CD4-positive, alpha-beta T cell treated with Interleukin-21 for 1 hour (primary cell): ENCODE measurements around the gene GPX1.
"Not testable (repeated sequence)": the region's sequence is repeated elsewhere in the genome, so short reads cannot be mapped to it uniquely, and the experiment has no call there.

Source experiments
- DNase-seq: peaks from one replicate; pipeline ENCODE4 v3.0.0-alpha.2; 2020

The GPX1 gene

DNA sequence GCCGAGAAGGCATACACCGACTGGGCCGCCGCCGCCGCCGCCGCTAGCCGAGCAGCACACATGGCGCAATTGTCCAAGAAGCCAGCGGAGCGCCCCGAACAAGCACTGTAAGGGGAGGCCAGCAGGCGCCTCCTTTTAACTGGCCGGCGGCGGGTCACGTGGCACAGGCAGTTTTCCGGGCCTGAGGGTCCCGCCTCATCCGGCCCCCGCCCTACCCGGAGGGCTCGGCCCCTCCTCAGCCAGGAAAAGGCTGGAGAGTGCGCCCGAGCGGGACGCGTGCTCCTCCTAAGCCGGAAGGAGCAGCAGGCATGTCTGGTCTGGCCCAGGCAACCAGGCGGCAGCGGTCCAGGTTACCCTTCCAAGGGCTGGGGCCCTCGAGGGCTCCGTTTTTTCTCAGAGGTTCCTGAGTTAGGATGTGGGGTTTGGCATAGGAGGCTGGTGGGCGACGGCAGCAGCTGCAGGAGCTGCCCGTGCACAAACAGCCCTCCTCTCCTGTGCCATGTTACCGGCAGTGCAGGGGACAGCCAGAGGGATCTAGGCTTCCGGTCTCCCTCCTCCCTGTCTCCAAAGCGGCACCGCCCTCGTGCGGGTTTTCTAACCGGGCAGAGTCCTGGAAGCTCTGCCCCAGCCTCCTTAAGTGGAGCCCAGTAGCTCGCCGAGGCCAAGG lies at the start of gene GPX1:
Gene GPX1, minus strand, starts transcription at position 137 of the 667 bp plus-strand sequence. Its CDS starts 75 bp downstream, at position 62.
- peak; percentile 85 for DNase-seq

DNA sequence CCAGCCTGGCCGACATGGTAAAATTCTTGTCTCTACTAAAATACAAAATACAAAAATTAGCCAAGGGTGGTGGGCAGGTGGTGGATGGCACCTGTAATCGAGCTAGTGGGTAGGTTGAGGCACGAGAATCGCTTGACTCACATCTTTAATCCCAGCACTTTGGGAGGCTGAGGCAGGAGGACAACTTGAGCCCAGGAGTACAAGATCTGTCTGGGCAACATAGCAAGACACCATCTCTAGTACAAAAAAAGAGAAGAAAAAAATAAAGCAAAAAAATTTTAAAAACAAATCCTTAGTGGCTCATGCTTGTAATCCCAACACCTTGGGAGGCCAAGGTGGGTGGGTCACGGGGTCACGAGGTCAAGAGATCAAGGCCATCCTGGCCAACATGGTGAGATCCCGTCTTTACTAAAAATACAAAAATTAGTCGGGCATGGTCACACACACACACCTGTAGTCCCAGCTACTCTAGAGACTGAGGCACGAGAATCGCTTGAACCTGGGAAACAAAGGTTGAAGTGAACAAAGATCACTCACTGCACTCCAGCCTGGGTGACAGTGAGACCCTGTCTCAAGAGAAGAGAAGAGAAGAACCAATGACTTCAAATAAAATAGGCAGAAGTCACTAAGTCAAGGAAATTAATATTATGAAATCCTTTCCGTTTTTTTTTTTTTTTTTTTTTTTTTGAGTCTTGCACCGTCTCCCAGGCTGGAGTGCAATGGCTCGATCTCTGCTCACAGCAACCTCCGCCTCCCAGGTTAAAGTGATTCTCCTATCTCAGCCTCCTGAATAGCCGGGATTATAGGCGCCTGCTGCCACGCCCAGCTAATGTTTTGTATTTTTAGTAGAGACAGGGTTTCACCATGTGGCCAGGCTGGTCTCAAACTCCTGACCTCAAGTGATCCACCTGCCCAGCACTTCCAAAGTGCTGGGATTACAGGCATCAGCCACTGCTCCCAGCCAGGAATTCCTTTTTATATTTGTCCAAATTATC lies 48.7 kb upstream of the GPX1 start:
- DNase-seq = no peak

DNA sequence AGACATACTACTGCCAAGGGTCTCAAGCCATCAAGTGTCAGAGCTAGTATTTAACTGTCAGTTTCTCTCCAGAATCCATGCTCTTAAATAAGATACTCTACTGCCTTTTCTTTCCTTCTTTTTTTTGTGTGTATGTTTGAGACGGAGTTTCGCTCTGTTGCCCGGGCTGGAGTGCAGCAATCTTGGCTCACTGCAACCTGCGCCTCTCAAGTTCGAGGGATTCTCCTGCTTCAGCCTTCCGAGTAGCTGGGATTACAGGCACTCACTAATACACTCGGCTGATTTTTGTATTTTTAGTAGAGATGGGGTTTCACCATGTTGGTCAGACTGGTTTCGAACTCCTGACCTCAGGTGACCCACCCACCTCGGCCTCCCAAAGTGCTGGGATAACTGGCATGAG lies 47.4 kb upstream of the GPX1 start:
- not testable (repeated sequence) for DNase-seq

DNA sequence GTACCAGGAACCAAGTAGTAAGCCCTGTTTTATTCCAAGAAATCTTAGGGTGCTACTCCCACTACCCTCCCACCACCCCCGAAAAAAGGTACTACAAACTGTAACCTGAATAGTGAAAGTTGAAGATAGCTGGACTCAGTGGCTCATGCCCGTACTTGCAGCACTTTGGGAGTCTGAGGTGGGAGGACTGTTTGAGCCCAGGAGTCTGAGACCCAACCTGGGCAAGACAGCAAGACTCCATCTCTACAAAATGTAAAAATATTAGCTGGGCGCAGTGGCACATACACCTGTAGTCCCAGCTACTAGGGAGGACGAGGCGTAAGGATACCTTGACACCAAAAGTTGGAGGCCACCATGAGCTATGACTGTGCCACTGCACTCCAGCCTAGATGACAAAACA lies 45.7 kb upstream of the GPX1 start:
- no peak for DNase-seq

DNA sequence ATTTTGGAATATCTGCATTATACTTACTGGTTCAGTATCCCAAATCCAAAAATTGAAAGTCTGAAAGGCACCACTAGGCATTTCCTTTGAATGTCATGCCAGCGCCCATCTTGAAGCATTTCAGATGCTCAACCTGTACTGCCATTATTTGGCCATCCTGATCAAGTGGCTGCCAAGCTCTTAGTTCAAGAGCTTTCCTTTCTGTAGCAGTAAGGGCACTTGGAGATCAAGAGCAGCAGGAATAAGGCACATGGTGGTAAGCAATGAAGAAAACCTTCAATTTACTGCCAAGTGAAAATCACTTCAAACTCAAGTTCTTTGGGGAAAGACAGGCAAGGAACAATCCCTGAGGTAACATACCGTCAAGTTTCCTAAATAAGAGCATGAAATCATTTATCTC lies 43.6 kb upstream of the GPX1 start:
- no peak for DNase-seq

DNA sequence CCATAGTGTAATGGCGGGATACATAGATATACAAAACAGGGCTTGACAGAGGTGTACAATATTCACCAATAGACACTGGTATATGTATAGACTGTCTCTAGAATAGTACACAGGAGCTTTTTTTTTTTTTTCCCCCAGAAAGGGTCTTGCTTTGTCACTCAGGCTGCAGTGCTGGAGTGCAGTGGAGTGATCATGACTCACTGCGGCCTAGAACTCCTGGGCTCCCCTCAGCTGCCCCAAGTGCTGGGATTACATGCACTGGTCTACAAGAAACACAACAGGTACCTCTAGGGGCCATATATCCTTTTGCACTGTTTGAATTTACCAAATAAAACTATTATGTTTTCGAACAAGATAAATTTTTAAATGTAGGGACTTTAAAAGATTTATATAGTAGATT lies 41.3 kb upstream of the GPX1 start:
- DNase-seq = no peak

DNA sequence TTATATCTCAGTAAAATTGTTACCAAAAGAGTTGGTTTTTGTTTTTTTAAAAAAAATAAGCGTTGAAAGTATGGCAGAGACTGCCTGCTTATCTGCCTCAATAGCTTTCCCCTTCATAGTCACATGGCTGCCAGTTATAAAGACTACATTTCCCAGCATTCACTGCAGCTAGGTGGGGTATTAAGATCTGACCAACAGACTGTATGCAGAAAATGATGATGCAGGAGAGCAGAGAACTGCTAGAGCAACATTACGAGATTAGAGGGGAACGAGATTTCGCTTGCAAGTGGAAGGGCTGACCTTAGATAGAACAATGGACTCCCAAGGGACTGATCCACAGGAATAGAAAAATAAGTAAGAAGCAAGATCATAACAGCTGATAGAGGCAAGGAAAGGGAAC lies 39.3 kb upstream of the GPX1 start:
- peak; percentile 38 for DNase-seq

DNA sequence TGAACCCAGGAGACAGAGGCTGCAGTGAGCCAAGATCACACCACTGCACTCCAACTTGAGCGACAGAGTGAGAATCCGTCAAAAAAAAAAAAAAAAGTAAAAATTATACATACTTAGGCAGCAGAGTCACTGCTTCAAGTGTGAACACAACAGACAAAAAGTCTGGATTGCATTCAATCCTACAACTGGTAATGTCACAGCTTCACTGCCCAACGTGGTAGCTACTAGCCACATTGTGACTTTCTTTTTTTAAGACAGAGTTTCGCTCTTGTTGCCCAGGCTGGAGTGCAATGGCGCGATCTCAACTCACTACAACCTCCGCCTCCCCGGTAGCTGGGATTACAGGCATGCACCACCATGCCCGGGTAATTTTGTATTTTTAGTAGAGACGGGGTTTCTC lies 33.2 kb upstream of the GPX1 start:
- DNase-seq = not testable (repeated sequence)

DNA sequence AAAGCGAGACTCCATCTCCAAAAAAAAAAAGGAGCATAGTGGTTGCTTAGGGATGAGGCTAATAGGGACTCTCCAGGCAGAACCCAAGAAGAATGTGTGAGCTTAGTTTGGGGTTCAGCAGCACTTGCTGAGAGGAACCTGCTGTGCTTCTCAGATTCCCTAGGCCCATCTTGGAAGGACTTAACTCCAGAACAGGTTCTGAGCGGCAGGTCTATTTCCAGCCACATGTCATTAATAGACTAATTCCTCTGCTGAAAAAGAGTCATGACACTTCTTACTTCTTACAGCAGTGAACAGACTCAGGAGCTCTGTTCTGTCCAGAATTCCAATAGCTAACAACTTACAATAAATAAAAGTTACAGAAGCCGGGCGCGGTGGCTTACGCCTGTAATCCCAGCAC lies 31.1 kb upstream of the GPX1 start:
- no peak for DNase-seq

DNA sequence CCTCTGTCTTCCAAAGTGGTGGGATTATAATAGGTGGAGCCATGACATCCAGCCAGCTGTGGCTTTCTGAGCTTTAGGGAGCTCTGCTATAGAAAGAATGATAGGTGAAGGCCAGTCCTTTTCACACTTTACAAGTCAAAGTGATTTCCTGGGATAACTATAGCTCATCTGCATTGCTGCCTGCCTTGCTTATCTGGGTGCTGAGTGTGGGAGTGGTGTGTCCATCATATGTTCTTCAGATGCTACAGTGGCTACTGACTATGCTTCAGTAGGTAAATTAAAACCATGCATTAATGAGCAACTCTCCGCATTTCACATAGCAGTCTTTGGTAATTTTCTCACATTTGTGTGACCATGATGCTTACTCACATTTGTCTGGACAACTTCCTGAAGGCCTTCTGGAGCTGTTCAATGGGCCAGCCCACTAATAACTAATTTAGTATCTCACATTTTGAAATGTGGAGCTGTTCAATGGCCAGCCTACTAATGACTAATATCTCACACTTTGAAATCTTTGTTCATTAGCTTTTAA lies 30.2 kb upstream of the GPX1 start:
- no peak for DNase-seq

DNA sequence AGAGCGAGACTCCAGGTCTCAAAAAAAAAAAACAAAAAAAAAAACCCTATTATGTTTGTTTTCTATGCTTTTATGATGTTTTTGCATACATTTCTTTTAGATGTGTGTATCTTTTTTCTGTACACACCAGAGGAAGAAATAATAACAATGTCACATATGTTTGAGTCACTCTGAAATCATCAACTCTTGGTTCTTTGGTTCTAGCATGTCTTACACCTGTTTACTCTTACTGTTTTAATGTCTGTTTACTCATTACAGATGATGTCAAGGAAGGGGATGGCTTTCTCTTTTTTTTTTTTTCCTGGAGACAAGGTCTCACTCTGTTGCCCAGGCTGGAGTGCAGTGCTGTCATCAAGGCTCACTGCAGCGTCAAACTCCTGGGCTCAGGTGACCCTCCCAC lies 29.6 kb upstream of the GPX1 start:
- DNase-seq = no peak

DNA sequence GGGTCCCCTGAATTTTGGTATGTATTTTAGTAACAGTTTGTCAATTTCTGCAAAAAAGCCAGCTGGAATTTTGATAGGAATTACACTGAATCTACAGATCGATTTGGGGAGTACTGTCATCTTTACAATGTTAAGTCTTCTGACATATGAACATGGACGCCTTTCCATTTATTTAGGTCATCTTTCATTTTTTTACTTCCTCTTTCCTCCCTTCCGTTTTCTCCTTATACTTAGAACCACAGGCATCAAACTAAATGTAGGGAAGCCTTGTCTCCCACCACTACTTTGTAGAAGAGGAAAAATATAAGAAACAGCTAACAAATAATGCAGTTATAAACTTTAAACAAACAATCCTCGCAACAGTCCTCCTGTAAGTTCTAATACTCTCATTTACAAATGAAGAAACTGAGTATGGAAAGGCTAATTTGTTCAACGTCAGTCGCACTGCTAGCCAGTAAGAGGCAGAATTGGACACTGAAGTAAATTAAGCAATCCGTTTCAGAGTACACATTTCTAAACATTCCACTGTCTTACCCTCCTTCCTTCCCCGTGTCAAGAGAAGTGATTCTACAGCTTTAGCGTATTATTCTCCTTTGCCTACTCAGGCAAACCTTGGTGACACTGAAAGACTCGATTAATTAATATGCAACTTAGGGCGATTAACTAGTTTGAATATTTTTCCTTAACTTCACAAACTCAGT lies 28.1 kb upstream of the GPX1 start:
- no peak for DNase-seq

DNA sequence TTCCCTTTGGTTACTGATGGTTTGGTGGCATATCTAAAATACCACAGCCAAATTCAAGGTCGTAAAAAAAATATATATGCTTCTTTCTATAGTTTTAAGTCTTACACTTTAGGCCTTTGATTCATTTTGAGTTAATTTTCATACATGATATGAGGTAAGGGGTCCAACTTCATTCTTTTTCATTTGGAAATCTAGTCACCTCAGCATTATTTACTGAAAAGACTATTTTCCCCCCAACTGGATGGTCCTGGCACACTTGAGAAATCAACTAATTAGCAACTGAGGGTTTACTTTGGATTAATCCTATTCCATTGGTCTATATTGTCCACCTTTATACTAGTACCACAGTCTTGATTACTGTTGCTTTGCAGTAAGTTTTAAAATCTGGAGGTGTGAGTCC lies 27.5 kb upstream of the GPX1 start:
- DNase-seq = no peak

DNA sequence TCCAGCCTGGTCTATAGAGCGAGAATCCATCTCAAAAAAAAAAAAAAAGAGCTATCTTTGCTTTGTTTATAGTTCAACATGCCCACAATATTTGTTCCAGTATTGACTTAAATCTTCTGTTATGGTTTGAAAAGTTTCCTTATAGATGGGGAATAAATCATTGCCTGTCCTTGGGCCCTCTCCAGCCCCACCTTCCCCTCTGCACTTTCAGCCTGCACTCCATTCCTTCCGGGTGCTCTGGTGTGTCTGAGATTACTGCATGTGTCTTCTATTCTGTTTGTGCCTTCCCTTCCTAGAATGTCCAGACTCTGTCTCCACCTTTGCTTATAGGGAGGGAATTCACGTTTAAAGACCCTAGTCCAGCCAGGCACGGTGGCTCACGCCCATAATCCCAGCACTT lies 25.2 kb upstream of the GPX1 start:
- DNase-seq = no peak

DNA sequence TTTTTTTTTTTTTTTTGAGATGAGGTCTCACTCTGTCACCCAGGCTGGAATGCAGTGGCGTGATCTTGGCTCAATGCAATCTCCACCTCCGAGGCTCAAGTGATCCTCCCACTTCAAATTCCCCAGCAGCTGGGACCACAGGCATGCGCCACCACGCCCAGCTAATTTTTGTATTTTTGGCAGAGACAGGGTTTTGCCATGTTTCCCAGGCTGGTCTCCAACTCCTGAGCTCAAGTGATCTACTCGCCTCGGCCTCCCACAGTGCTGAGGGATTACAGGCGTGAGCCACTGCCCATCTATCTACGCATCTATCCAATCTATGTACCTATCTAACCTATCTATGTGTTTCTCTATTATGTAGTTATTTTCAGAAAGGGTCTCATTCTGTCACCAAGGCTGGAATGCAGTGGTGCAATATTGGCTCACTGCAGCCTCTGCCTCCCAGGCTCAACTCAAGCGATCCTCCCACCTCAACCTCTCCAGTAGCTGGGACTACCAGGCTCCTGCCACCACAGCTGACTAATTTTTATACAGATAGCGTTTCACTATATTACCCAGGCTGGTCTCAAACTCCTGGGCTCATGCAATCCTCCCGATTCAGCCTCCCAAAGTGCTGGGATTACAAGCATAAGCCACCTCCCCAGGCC lies 20.2 kb upstream of the GPX1 start:
- no peak for DNase-seq

DNA sequence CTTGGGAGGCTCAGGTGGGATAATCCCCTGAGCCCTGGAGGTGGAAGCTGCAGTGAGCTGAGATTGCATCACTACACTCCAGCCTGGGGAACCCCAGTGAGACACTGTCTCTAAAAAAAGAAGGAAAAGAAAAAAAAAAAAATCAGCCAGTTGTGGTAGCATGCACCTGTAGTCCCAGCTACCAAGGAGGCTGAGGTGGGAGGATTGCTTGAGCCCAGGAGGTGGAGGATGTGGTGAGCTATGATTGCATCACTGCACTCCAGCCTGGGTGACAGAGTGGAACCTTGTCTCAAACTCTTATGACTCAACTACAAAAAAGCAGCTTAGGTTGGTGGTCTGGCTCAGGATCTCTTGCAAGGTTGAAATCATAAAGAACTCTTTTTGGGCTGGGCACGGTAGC lies 19.3 kb upstream of the GPX1 start:
- peak; percentile 40 for DNase-seq

DNA sequence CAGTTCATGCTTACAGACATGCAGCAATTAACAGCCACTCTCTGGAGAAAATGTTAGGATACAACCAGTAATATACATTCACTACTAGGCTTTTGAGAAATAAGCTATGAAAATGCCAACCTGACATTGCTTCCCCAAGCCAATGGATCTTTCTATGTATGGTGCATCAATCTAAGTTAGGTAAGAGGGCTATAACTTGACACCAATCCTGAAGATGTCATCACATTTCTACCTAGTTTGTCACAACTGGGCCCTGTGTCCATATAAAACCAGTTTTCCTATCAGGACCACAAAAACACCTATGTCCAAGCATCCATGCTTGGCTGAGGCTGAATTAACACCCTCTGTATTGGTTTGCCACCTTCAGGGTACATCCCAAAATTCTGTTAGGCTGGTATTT lies 13.8 kb upstream of the GPX1 start:
- DNase-seq = no peak

DNA sequence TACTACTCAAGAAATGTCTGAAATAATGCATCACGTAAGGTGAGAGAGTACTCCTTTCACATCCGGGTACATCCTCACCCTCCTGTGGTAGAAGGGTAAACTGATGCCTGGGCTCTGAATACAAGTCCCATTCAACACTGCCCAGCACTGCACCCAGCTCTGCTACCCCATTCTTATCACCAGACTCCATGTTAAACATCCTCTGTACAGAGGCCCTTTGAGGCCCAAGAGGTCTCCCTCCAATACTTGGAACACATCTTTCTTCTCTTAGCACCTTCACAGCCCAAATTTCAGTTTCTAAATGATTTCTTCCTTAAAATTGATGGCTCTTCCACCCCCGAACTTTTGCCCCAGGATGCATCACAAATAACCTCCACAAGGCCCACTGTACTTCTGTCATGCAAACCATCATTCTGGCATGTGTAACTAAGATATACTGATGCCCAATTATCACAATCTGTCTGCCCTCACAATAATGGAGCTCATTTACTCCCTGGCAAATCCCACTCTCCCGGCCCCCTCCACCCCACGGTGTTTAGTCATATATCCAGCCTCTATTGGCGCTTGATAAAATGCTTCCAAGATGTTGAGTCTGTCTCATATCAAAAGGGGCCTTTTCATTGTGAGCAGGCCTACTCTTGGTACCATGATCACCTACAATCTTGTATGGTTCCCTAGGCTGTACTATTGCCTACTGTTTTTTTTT lies 12.6 kb upstream of the GPX1 start:
- no peak for DNase-seq

DNA sequence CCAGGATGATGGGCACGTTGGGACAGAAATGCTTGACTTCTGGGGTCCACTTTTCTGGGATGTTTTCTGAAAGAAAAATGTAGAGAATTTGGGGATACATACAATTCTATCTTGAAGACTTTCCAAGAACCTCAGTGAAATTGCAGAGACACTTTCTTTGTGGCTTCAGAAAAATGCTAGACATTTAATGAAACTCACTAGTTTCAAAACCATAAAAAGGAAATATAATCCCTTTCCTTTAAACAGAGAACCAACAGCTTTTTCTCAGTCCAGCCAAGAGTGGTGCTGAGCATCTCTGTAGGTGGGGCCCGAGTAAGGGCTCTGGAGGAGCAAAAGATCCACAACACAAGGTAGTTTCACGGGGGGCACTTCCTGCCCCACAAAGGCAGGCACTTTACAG lies 4.4 kb upstream of the GPX1 start:
- no peak for DNase-seq

DNA sequence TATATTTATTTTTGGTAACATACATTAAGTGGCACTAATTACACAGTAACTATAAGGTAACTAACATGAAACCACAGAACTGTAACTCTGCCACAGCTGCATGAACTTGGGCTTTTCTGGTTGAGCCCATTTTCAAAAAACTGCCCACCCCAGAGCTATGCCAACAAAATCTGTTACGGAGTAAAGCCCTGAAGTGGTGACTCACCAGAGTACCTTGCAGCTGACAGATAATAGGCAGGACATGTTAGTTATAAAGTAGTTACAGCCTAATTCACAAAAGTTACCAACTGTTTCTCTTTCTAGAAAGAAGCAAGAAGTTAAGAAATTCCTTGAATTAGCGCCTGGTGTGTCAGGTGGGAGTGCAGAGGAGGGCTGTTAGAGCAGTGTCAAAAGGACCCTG lies 1.5 kb upstream of the GPX1 start:
- no peak for DNase-seq

DNA sequence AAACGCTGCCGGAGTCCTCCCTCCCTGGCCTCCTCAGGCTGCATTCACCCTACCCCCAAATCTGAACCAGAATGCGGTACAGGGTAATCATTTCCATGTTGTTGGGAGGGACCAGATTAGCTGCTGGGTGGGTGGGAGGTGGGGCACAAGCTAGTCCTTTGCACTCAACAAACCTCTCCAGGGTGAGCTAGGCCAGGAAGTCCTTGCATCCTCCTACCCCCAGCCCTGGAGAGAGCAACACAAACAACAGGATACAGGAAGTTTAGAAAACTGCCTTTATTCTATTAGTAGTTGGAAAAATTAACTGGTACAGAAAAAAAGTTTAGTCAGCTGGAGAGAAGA lies 702 bp upstream of the GPX1 start:
- DNase-seq = no peak
